ENCODE measurements around the gene GLUL.
"Not testable (repeated sequence)": the region's sequence is repeated elsewhere in the genome, so short reads cannot be mapped to it uniquely, and the experiment has no call there.

Gene GLUL

GRCh38 chr1:182359645-182360044, 31.9 kb downstream of the GLUL start:
- DNase-seq = no peak

- no peak for DNase-seq
Observed at GRCh38 chr1:182357913-182358312, 33.7 kb downstream of the GLUL start.

GRCh38 chr1:182357171-182357570, 34.4 kb downstream of the GLUL start:
- no peak for DNase-seq

- no peak for DNase-seq
Observed at GRCh38 chr1:182355723-182356098, 35.9 kb downstream of the GLUL start.

GRCh38 chr1:182351790-182352364, 39.7 kb downstream of the GLUL start:
- DNase-seq = no peak

- DNase-seq = no peak
Observed at GRCh38 chr1:182350839-182351238, 40.8 kb downstream of the GLUL start.

GRCh38 chr1:182348961-182349747, 42.4 kb downstream of the GLUL start:
- no peak for DNase-seq

GRCh38 chr1:182347019-182347418, 44.6 kb downstream of the GLUL start:
- DNase-seq = no peak

GRCh38 chr1:182340233-182341058, 51.1 kb downstream of the GLUL start:
- DNase-seq = no peak

GRCh38 chr1:182339684-182340083, 51.9 kb downstream of the GLUL start:
- no peak for DNase-seq

- DNase-seq = no peak
Observed at GRCh38 chr1:182338806-182339370, 52.7 kb downstream of the GLUL start.

- no peak for DNase-seq
Observed at GRCh38 chr1:182337736-182338571, 53.6 kb downstream of the GLUL start.

GRCh38 chr1:182335771-182336566, 55.6 kb downstream of the GLUL start:
- no peak for DNase-seq

- not testable (repeated sequence) for DNase-seq
Observed at GRCh38 chr1:182333071-182333571, 58.5 kb downstream of the GLUL start.

GRCh38 chr1:182332261-182333060, 59.1 kb downstream of the GLUL start:
- no peak for DNase-seq

All from CD4-positive, alpha-beta T cell treated with Interleukin-6 for 4 hours (primary cell).